GM21367 (cell line): ENCODE results near the gene GRIK4.

Experiments
- ATAC-seq: cut with Tn5 transposase; IDR thresholded peaks from one replicate; pipeline ENCODE4 v1.9.1; 2021; ENCODE audit not compliant: unreplicated experiment

The GRIK4 gene

GRCh38 chr11:120828847-120829246, 317.3 kb downstream of the GRIK4 start:
- no peak for ATAC-seq

GRCh38 chr11:120830085-120830620, 318.6 kb downstream of the GRIK4 start:
- ATAC-seq, result no peak

- ATAC-seq, result no peak
Measured at GRCh38 chr11:120832481-120833238, 321.1 kb downstream of the GRIK4 start.

- ATAC-seq, result no peak
Measured at GRCh38 chr11:120834686-120835210, 323.2 kb downstream of the GRIK4 start.

GRCh38 chr11:120835601-120836228, 324.2 kb downstream of the GRIK4 start:
- peak; percentile 91 for ATAC-seq

- no peak for ATAC-seq
Measured at GRCh38 chr11:120837696-120838095, 326.1 kb downstream of the GRIK4 start.

- no peak for ATAC-seq
Measured at GRCh38 chr11:120839201-120839600, 327.7 kb downstream of the GRIK4 start.

- no peak for ATAC-seq
Measured at GRCh38 chr11:120839846-120840402, 328.4 kb downstream of the GRIK4 start.

GRCh38 chr11:120840661-120841060, 329.1 kb downstream of the GRIK4 start:
- ATAC-seq, result no peak

GRCh38 chr11:120841074-120841473, 329.5 kb downstream of the GRIK4 start:
- ATAC-seq, result no peak

- ATAC-seq, result no peak
Measured at GRCh38 chr11:120842195-120842594, 330.6 kb downstream of the GRIK4 start.

- ATAC-seq, result no peak
Measured at GRCh38 chr11:120853435-120853834, 341.9 kb downstream of the GRIK4 start.

GRCh38 chr11:120854988-120855387, 343.4 kb downstream of the GRIK4 start:
- no peak for ATAC-seq

GRCh38 chr11:120857508-120857907, 346.0 kb downstream of the GRIK4 start:
- ATAC-seq, result no peak

- ATAC-seq, result no peak
Measured at GRCh38 chr11:120858740-120859139, 347.2 kb downstream of the GRIK4 start.

GRCh38 chr11:120859552-120860295, 348.2 kb downstream of the GRIK4 start:
- no peak for ATAC-seq

- no peak for ATAC-seq
Measured at GRCh38 chr11:120863359-120863758, 351.8 kb downstream of the GRIK4 start.

- ATAC-seq, result no peak
Measured at GRCh38 chr11:120867024-120867423, 355.5 kb downstream of the GRIK4 start.

- ATAC-seq, result no peak
Measured at GRCh38 chr11:120867531-120867930, 356.0 kb downstream of the GRIK4 start.

GRCh38 chr11:120867988-120868387, 356.4 kb downstream of the GRIK4 start:
- no peak for ATAC-seq

- no peak for ATAC-seq
Measured at GRCh38 chr11:120869097-120869496, 357.5 kb downstream of the GRIK4 start.
